ENCODE measurements around the gene ZNF766. TPM values are rescaled to one million over a fixed set of nuclear protein-coding genes. Genes with fewer than 3 reads are reported as not detected.
"Not testable (repeated sequence)": the region's sequence is repeated elsewhere in the genome, so short reads cannot be mapped to it uniquely, and the experiment has no call there.

Gene ZNF766
- total RNA-seq, 3 donors from 2014 or later = 11.4 to 21.0 (median 12.8) TPM

DNA sequence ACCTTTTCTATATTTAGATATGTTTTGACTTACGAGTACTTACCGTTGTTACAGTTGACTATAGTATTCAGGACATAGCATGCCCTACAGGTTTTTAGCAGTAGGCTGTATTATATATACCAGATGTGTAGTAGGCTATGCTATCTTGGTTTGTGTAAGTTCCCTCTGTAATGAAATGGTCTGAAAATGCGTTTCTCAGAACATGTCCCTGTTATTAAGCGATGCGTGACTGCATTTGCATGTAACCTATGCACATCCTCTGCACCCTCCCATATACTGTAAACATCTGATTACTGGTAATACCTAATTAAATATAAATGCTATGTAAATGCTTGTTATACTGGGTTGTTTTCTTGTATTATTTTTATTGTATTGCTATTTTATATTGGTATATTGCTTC is 6.6 kb downstream of the ZNF766 start:
- TF ChIP-seq, protein P1, sequence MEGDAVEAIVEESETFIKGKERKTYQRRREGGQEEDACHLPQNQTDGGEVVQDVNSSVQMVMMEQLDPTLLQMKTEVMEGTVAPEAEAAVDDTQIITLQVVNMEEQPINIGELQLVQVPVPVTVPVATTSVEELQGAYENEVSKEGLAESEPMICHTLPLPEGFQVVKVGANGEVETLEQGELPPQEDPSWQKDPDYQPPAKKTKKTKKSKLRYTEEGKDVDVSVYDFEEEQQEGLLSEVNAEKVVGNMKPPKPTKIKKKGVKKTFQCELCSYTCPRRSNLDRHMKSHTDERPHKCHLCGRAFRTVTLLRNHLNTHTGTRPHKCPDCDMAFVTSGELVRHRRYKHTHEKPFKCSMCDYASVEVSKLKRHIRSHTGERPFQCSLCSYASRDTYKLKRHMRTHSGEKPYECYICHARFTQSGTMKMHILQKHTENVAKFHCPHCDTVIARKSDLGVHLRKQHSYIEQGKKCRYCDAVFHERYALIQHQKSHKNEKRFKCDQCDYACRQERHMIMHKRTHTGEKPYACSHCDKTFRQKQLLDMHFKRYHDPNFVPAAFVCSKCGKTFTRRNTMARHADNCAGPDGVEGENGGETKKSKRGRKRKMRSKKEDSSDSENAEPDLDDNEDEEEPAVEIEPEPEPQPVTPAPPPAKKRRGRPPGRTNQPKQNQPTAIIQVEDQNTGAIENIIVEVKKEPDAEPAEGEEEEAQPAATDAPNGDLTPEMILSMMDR (IDR thresholded peaks at IDR 0.05) = no peak
- DNase-seq = no peak
- no peak for ATAC-seq
- H3K4me3 ChIP-seq = no peak overlapping the region
- peaks cover 51% of the 10 kb centered on the region for H3K9me3 ChIP-seq
- no peaks in the 10 kb centered on the region for H3K4me1 ChIP-seq (ENCODE audit: low read depth)
- H3K36me3 ChIP-seq (ENCODE audit: low read depth) = no peaks in the 10 kb centered on the region
- intact Hi-C loops (cut with DNase I, micrococcal nuclease) = no loop called here

DNA sequence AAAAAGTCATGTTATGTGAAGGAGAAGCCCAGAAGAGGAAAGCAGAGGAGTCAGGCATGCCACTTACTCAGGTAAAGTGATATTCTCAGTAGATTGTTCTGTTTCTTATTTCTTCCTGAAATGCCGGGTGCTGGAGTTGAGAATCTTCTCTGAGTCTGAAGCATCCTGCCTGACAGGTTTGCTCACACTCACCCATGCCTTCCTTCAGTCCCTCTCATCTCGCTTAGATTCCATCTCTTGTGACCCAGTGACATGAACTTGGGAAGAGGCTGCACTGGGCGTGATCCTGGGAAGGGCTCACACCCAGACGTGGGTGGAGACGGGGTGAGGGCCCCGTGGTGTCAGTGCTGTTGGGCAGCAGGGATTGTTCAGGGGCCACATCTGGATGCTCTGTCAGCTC is 8.1 kb downstream of the ZNF766 start:
- peaks cover 56% of the 10 kb centered on the region for H3K9me3 ChIP-seq
- no peak for ATAC-seq
- no peaks in the 10 kb centered on the region for H3K36me3 ChIP-seq (ENCODE audit: low read depth)
- no peaks in the 10 kb centered on the region for H3K4me1 ChIP-seq (ENCODE audit: low read depth)
- intact Hi-C loops (cut with DNase I, micrococcal nuclease) = no loop called here
- no peak overlapping the region for H3K4me3 ChIP-seq
- DNase-seq = no peak
- TF ChIP-seq, protein P1 (IDR thresholded peaks at IDR 0.05) = no peak

DNA sequence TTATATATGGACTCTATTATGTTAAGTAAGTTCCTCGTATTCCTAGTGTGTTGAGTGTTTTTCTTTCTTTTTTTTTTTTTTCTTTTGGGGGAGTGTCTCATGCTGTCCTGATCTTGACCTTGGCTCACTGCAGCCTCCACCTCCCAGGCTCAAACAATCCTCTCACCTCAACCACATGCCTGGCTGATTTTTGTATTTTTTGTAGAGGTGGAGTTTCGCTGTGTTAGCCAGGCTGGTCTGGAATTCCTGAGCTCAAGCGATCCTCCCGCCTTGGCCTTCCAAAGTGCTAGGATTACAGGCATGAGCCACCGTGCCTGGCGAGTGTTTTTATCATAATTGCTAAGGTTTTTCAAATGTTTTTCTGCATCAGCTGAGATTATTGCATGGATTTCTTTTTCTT is 16.9 kb downstream of the ZNF766 start:
- DNase-seq (no peak), ATAC-seq (no peak)
- H3K36me3 ChIP-seq (ENCODE audit: low read depth) = peaks cover 13% of the 10 kb centered on the region
- peaks cover 44% of the 10 kb centered on the region for H3K9me3 ChIP-seq
- H3K4me1 ChIP-seq (ENCODE audit: low read depth) = no peaks in the 10 kb centered on the region
- intact Hi-C loops (cut with DNase I, micrococcal nuclease) = no loop called here
- TF ChIP-seq, protein P1 (IDR thresholded peaks at IDR 0.05) = no peak
- no peak overlapping the region for H3K4me3 ChIP-seq

DNA sequence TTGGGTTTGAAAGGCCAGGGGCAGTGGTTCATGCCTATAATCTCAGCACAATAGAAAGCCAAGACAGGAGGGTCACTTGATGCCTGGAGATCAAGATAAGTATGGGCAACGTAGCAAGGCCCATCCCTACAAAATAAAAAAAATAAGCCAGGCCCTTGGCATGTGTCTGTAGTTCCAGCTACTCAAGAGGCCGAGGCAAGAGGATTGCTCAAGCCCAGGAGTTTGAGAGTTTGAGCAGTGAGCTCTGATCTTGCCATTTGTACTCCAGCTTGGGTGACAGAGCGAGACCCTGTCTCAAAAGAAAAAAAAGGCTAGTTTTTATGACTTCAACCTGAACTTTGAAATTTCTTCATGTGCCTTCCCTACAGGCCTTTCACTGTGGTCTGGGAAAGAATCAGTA is 22.4 kb downstream of the ZNF766 start:
- peaks cover 35% of the 10 kb centered on the region for H3K9me3 ChIP-seq
- ATAC-seq = no peak
- no peaks in the 10 kb centered on the region for H3K36me3 ChIP-seq (ENCODE audit: low read depth)
- intact Hi-C loops (cut with DNase I, micrococcal nuclease) = no loop called here
- TF ChIP-seq, protein P1 (IDR thresholded peaks at IDR 0.05) = no peak
- no peak overlapping the region for H3K4me3 ChIP-seq
- no peak for DNase-seq
- H3K4me1 ChIP-seq (ENCODE audit: low read depth) = peaks cover 3% of the 10 kb centered on the region

DNA sequence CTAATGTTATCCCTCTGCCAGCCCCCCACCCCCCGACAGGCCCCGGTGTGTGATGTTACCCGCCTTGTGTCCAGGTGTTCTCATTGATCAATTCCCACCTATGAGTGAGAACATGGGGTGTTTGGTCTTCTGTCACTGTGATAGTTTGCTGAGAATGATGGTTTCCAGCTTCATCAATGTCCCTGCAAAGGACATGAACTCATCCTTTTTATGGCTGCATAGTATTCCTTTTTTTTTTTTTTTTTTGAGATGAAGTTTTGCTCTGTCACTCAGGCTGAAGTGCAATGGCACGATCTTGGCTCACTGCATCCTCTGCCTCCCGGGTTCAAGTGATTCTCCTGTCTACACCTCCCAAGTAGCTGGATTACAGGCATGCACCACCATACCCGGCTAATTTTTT is 23.6 kb downstream of the ZNF766 start:
- intact Hi-C loops (cut with DNase I, micrococcal nuclease); H3K4me3 ChIP-seq; DNase-seq; H3K36me3 ChIP-seq (ENCODE audit: low read depth); H3K4me1 ChIP-seq (ENCODE audit: low read depth); ATAC-seq: not testable (repeated sequence)
- peaks cover 28% of the 10 kb centered on the region for H3K9me3 ChIP-seq

DNA sequence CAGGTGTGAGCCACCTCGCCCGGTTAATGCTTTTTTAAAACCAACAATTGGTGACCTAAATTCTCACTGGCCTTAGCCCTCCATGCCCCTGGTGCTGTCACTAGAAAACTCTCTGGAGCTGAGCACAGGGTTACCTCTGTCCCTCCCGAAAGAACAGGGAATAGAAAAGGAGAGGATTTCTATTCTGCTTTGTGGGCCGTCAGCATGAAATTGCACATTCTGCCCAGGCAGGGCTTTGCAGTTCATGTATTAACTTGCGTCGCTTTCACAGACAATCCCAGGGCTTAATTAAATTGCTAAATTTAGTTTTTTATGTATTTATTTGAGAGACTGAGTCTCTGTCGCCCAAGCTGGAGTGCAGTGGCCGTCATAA is 27.0 kb downstream of the ZNF766 start:
- H3K36me3 ChIP-seq (ENCODE audit: low read depth) = peaks cover 8% of the 10 kb centered on the region

More for the DNA sequence above, 27.0 kb downstream of the ZNF766 start:
- DNase-seq = no peak
- Histone ChIP-seq H3K4me1 (ENCODE audit: low read depth) (peaks cover 8% of the 10 kb centered on the region), H3K9me3 (peaks cover 14% of the 10 kb centered on the region), H3K4me3 (peak overlapping the region; percentile 32)
- TF ChIP-seq, protein P1 (IDR thresholded peaks at IDR 0.05) = no peak
- intact Hi-C loops (cut with DNase I, micrococcal nuclease) = no loop called here
- ATAC-seq = peak; percentile 18

Measured in mucosa of descending colon (tissue), 3 donors.